Osteocyte (in vitro differentiated cells): ENCODE results near the gene MPDZ. TPM values are rescaled to one million over a fixed set of nuclear protein-coding genes. Genes with fewer than 3 reads are reported as not detected.

Source experiments
- DNase-seq: peaks from one replicate; pipeline ENCODE4 v3.0.0; 2021; ENCODE audit warnings: mixed read lengths; ENCODE audit not compliant: unreplicated experiment; ENCODE audit errors: extremely low spot score
- H3K27ac Mint-ChIP-seq: one replicate; pipeline ENCODE4 v1.8.0; 2021; ENCODE audit warnings: mild to moderate bottlenecking, mixed read lengths; ENCODE audit not compliant: unreplicated experiment
- H3K27me3 Mint-ChIP-seq: one replicate; pipeline ENCODE4 v1.8.0; 2021; ENCODE audit warnings: mixed read lengths; ENCODE audit not compliant: unreplicated experiment
- H3K36me3 Mint-ChIP-seq: one replicate; pipeline ENCODE4 v1.8.0; 2021; ENCODE audit warnings: mixed read lengths; ENCODE audit not compliant: unreplicated experiment
- H3K4me1 Mint-ChIP-seq: one replicate; pipeline ENCODE4 v1.8.0; 2021; ENCODE audit warnings: mixed read lengths; ENCODE audit not compliant: unreplicated experiment
- H3K4me3 Mint-ChIP-seq: one replicate; pipeline ENCODE4 v1.8.0; 2021; ENCODE audit warnings: mild to moderate bottlenecking, moderate library complexity, mixed read lengths; ENCODE audit not compliant: unreplicated experiment
- H3K9me3 Mint-ChIP-seq: one replicate; pipeline ENCODE4 v1.8.0; 2021; ENCODE audit warnings: mixed read lengths; ENCODE audit not compliant: unreplicated experiment
- total RNA-seq: library from RNA; stranded (reverse); gene quantifications from 2 replicates; pipeline ENCODE4 v1.2.1, GENCODE V29; 2021
- TF ChIP-seq, protein P1 (sequence below): fragments of 200-600 bp; sonication (generic); IDR thresholded peaks from 2 replicates; pipeline ENCODE4 v1.5.0; 2021; ENCODE audit warnings: antibody characterized with exemption, mild to moderate bottlenecking, moderate library complexity

Gene MPDZ
- total RNA-seq, 1 donor from 2014 or later, result 51.9 TPM

DNA sequence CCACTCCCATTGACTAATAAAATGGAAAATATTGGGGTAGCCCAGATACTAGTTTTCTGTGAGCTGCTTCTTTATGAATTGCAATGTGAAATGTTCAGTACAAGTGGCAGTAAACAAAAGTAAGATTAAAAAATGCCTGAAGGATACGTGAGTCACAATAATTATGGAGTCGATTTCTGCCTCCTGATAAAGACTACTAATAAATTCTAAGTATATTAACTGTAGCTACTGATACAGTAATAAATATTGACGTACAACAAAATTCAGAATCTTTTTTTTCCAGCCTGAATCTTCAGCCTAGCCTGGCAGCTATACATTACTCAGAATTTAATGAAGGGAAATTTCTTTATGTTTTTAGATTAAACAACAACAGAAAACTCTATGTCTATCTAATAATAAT is 218.1 kb downstream of the MPDZ start:
- Mint-ChIP-seq H3K27me3 (peaks cover 11% of the 10 kb centered on the region), H3K4me1 (no peaks in the 10 kb centered on the region), H3K9me3 (no peaks in the 10 kb centered on the region), H3K36me3 (no peaks in the 10 kb centered on the region), H3K27ac (no peak overlapping the region), H3K4me3 (no peak overlapping the region)
- TF ChIP-seq, protein P1, sequence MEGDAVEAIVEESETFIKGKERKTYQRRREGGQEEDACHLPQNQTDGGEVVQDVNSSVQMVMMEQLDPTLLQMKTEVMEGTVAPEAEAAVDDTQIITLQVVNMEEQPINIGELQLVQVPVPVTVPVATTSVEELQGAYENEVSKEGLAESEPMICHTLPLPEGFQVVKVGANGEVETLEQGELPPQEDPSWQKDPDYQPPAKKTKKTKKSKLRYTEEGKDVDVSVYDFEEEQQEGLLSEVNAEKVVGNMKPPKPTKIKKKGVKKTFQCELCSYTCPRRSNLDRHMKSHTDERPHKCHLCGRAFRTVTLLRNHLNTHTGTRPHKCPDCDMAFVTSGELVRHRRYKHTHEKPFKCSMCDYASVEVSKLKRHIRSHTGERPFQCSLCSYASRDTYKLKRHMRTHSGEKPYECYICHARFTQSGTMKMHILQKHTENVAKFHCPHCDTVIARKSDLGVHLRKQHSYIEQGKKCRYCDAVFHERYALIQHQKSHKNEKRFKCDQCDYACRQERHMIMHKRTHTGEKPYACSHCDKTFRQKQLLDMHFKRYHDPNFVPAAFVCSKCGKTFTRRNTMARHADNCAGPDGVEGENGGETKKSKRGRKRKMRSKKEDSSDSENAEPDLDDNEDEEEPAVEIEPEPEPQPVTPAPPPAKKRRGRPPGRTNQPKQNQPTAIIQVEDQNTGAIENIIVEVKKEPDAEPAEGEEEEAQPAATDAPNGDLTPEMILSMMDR, result no peak
- no peak for DNase-seq
